ENCODE results near the gene DEFB131A.
"Not testable (repeated sequence)": the region's sequence is repeated elsewhere in the genome, so short reads cannot be mapped to it uniquely, and the experiment has no call there.

DNA sequence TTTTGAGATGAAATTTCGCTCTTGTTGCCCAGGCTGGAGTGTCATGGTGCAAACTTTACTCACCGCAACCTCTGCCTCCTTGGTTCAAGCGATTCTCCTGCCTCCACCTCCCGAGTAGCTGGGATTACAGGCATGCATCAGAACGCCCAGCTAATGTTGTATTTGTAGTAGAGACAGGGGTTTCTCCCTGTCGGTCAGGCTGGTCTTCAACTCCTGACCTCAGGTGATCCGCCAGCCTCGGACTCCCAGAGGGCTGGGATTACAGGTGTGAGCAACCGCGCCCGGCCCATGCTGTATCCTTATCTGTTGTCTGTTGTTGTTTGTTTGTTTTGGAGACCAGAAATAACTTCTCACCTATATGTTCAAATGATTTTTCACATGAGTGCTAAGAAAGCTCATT lies 42.7 kb downstream of the DEFB131A start:
- not testable (repeated sequence) for TF ChIP-seq CTCF (IDR thresholded peaks at IDR 0.05 in 4 of 5, conservative IDR thresholded peaks at IDR 0.05 in 1 of 5); POLR2A (IDR thresholded peaks at IDR 0.05)
